Measurements from ENCODE around the gene GNG14.
"Not testable (repeated sequence)": the region's sequence is repeated elsewhere in the genome, so short reads cannot be mapped to it uniquely, and the experiment has no call there.

Gene GNG14

GRCh38 chr19:12696366-12697335 is 8.9 kb downstream of the GNG14 start, which contains the start of gene FBXW9:
TSS of gene FBXW9 (minus strand) at chr19:12696631. CDS start at chr19:12696581, 50 bp downstream.
- peak; percentile 89 to 97 (median 95) for DNase-seq

- not testable (repeated sequence) for DNase-seq
These were observed 9.6 kb downstream of the GNG14 start for GRCh38 chr19:12697425-12697824.

GRCh38 chr19:12698138-12698537 is 10.3 kb downstream of the GNG14 start:
- no peak for DNase-seq

GRCh38 chr19:12701596-12702282 is 13.9 kb downstream of the GNG14 start:
- DNase-seq, result no peak

- peak in 1 of 5 experiments; percentile 33 for DNase-seq
These were observed 15.2 kb downstream of the GNG14 start for GRCh38 chr19:12703046-12703445.

- no peak for DNase-seq
These were observed 17.4 kb downstream of the GNG14 start for GRCh38 chr19:12705169-12705568.

GRCh38 chr19:12705654-12706331 is 18.0 kb downstream of the GNG14 start:
- DNase-seq, result no peak

- DNase-seq, result no peak
These were observed 18.5 kb downstream of the GNG14 start for GRCh38 chr19:12706332-12706718.

GRCh38 chr19:12708641-12709040 is 20.8 kb downstream of the GNG14 start:
- DNase-seq, result no peak

GRCh38 chr19:12711187-12711586 is 23.4 kb downstream of the GNG14 start:
- DNase-seq, result no peak

GRCh38 chr19:12712077-12712476 is 24.3 kb downstream of the GNG14 start:
- DNase-seq, result not testable (repeated sequence)

GRCh38 chr19:12713304-12713703 is 25.5 kb downstream of the GNG14 start:
- DNase-seq, result not testable (repeated sequence)

GRCh38 chr19:12715102-12715501 is 27.3 kb downstream of the GNG14 start:
- no peak for DNase-seq

- DNase-seq, result no peak
These were observed 28.1 kb downstream of the GNG14 start for GRCh38 chr19:12715929-12716328.

- DNase-seq, result no peak
These were observed 32.5 kb downstream of the GNG14 start for GRCh38 chr19:12720296-12720695.

- peak in 1 of 5 experiments; percentile 66 for DNase-seq
These were observed 33.3 kb downstream of the GNG14 start for GRCh38 chr19:12720851-12721655.

- DNase-seq, result peak; percentile 22 to 78 (median 38)
These were observed 34.1 kb downstream of the GNG14 start for GRCh38 chr19:12721656-12722565.

GRCh38 chr19:12722566-12723380 is 35.0 kb downstream of the GNG14 start:
- DNase-seq, result peak; percentile 79 to 98 (median 90)

- DNase-seq, result no peak
These were observed 35.5 kb downstream of the GNG14 start for GRCh38 chr19:12723381-12723640.

Measured in T-helper 2 cell (primary cell).